Ammon's horn (tissue), 1 donor: ENCODE results near the gene OR1M1.
"Not testable (repeated sequence)": the region's sequence is repeated elsewhere in the genome, so short reads cannot be mapped to it uniquely, and the experiment has no call there.

ENCODE experiments used
- DNase-seq: peaks from one replicate; pipeline ENCODE4 v3.0.0-alpha.2; 2016; ENCODE audit warnings: low spot score

The OR1M1 gene

DNA sequence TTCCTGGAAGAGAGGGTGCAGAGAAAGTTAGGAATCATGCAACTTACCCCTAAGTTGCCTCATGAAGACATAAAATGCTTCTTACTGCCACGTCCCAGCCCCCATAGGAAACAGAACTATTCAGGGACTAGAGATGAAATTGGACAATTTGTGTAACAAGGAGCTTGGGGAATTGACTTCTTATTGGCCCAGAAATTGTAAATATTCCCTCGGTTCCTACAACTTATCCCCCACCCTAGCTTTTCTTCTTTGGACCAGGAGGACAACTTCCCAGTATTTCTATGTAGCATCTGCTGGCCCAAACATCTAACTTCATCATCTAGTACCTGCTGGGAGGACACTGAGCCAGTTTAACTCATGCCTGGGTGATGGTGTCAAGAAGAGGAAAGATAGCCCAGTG lies at the start of gene OR1M1:
OR1M1 (plus strand) TSS at position 301 of the 400 bp plus-strand sequence. CDS start 6,184 bp downstream, outside the sequence.
- no peak for DNase-seq

GRCh38 chr19:9037400-9038062 lies 49.3 kb upstream of the OR1M1 start:
- DNase-seq: no peak

- DNase-seq: no peak
These were observed 47.1 kb upstream of the OR1M1 start for GRCh38 chr19:9039728-9040127.

DNA sequence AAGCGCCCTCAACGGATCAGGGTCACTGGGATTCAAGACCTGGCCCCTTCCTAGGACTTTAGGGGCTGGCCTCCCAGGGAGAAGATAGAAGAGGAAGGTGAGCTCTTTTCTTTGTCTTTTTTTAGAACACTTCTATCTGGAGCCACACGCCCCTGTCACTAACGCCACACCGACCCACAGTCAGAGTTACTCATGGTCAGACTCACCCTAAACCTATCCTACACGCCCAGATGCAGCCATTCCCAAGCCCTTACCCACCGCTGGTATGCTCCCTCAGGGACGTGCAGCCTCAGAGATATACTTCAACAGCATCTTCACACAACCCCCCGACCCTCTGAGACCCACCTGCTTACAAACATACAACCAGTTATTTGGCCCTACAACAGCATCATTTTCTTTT lies 46.7 kb upstream of the OR1M1 start:
- DNase-seq: no peak

DNA sequence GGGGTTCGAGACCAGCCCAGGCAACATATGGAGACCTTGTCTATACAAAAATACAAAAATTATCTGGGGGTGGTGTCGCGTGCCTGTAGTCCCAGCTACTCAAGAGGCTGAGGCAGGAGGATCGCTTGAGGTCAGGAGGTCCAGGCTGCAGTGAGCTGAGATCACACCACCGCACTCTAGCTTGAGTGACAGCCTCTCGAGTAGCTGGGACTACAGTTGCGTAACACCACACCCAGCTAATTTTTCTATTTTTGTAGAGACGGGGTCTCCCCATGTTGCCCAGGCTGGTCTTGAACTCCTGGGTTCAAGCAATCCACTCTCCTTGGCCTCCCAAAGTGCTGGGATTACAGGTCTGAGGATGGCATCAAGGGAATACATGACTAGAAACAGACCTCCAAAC lies 45.8 kb upstream of the OR1M1 start:
- DNase-seq: no peak

DNA sequence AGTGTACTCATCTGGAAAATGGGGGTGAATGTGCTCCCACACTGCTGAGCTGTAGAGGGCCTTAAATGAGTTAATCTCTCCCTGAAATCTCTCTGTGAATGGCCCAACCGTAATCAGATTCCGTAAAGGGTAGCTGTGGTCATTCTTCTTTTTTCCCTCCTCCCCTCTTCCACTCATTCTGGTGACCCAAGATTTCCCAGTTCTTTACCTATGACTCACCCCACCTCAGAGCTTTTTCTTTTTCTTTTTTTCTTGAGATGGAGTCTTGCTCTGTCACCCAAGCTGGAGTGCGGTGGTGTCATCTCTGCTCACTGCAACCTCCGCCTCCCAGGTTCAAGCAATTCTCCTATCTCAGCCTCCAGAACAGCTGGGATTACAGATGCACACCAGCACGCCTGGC lies 43.3 kb upstream of the OR1M1 start:
- DNase-seq: no peak

DNA sequence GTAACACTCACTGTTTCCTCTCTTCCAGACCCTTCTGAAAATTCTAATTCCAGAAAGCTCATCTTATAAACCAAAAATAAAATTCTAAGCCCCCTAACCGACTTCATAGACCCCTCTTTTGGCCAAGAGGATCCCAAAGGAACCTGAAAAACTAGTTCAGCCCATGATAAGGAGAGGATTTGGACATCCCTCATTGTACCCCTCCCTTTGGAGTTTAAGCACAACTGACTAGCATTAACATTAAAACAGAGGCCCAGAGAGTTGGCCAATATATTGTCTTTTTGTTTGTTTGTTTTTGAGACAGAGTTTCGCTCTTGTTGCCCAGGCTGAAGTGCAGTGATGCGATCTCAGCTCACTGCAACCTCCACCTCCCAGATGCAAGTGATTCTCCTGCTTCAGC lies 42.4 kb upstream of the OR1M1 start:
- no peak for DNase-seq

- no peak for DNase-seq
These were observed 40.2 kb upstream of the OR1M1 start for GRCh38 chr19:9046694-9047093.

DNA sequence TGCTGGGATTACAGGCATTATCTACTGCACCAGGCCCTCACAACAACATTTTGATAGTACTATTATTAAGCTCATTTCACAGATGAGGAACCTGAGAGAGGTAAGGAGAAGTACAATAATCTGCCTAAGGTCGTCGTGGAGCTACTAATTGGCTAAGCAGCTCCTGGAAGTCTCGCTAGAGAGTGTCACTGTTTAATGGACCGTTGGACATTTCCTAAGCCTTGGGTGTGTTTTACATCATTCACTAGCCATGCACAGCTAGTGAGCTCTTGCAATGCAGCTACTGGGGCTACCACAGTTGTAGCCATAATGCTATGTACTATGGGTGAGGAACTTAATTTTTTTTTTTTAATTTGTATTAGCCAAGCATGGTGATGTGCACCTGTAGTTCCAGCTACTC lies 34.0 kb upstream of the OR1M1 start:
- no peak for DNase-seq

GRCh38 chr19:9053674-9054073 lies 33.2 kb upstream of the OR1M1 start:
- not testable (repeated sequence) for DNase-seq

GRCh38 chr19:9054207-9054606 lies 32.7 kb upstream of the OR1M1 start:
- no peak for DNase-seq

DNA sequence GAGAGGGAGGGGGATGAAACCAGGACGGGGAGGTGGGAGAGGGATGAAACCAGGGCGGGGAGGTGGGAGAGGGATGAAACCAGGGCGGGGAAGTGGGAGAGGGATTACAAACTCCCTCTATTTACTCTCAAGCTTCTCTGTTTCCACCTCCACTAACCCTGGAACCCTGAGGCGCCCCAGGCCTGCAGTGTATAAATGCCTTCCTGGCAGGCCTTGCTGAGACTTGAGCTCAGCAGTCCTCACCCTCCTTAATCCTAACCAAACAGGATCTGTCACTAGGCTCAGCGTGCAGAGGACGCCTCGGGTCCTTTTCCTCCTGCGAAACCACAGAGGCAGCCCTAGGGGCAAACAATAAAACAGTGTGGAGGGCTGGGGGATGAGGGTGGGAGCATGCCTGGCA lies 32.1 kb upstream of the OR1M1 start:
- no peak for DNase-seq

GRCh38 chr19:9056131-9056530 lies 30.7 kb upstream of the OR1M1 start:
- DNase-seq: not testable (repeated sequence)

- DNase-seq: no peak
These were observed 29.2 kb upstream of the OR1M1 start for GRCh38 chr19:9057505-9058258.

GRCh38 chr19:9058905-9059667 lies 27.8 kb upstream of the OR1M1 start:
- DNase-seq: no peak

DNA sequence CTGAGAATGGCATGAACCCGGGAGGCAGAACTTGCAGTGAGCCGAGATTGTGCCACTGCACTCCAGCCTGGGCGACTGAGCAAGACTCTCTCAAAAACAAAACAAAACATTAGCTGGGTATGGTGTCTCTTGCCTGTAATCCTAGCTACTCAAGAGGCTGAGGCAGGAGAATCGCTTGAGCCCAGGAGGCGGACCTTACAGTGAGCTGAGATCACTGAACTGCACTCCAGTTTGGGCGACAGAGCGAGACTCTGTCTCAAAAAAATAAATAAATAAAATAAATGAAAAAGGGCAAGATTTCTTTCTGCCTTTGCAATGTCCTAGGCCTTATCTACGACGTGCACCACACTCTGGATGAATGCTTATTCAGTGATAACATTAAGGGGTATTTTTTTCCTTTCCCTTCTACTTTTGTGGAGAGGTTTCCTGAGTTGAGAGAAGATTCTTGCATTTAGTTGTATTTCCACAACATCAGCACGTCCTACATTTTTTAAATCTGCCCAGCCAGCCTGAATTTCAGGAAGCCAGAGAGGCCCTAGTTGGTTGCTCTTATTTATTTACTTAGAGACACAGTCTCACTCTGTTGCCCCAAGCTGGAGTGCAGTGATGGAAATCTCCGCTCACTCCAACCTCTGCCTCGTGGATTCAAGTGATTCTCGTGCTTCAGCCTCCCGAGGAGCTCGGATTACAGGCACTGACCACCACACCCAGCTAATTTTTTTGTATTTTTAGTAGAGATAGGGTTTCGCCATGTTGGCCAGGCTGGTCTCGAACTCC lies 26.1 kb upstream of the OR1M1 start:
- DNase-seq: no peak

DNA sequence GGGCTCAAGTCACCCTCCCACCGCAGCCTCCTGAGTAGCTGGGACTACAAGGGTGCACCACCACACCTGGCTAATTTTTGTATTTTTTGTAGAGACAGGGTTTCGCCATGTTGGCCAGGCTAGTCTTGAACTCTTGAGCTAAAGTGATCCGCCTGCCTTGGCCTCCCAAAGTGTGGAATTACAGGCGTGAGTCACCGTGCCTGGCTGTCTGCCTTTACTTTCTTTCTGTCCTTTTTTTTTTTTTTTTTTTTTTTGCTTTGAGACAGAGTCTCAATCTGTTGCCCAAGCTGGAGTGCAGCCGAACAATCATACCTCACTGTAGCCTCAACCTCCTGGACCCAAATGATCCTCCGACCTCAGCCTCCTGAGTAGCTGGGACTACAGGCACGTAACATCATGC lies 25.0 kb upstream of the OR1M1 start:
- no peak for DNase-seq

DNA sequence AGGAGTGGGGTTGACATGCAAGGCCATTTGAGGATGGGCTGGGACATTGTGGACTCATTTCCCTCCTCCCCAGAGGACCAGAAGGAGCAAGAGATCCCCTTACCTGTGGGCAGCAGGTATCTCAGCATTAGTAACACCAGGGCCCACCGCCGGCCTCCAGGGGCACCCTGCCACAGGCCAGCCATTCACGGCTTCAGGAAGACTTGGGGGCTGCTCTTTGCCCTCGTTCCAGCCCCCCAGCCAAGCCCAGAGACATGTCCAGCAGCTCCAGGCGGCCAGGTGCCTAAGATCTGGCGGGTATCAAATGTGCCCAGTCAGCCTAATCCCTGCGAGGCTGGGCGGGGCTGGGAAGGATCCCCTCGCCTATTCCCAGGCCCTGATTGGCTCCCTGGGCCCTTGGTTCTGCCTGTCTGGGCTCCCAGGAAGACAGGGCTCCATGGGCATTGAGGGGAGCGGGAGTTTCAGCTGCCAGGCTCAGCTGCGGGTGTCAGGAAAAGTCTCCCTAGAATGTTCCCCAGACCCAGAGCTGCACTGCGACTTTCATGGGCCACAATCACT lies 21.3 kb upstream of the OR1M1 start:
- DNase-seq: no peak

GRCh38 chr19:9070066-9070465 lies 16.8 kb upstream of the OR1M1 start:
- no peak for DNase-seq

GRCh38 chr19:9071720-9072119 lies 15.1 kb upstream of the OR1M1 start:
- DNase-seq: not testable (repeated sequence)

- DNase-seq: no peak
These were observed 13.1 kb upstream of the OR1M1 start for GRCh38 chr19:9073806-9074205.
